GM12891 (cell line): ENCODE data around the gene FAS.

Source experiments
- POLR2A ChIP-seq: IDR thresholded peaks from 2 replicates; pipeline ENCODE4 v1.6.1; 2011; ENCODE audit warnings: low read depth, low read length, control low read depth
- SPI1 ChIP-seq: IDR thresholded peaks from 2 replicates; pipeline ENCODE4 v1.6.1; 2011; ENCODE audit warnings: low read depth, low read length, control low read depth

- no peak for TF ChIP-seq POLR2A
- TF ChIP-seq SPI1, result no peak
These were observed 11.0 kb upstream of the FAS start for GRCh38 chr10:88979603-88980002.
